Activated CD8-positive, alpha-beta memory T cell treated with anti-CD3 and anti-CD28 coated beads, Interleukin-2, amount 10 ng/mL, durations not matched to agents 7 days and 5 days (primary cell): ENCODE results near the gene SMIM14. TPM values are rescaled to one million over a fixed set of nuclear protein-coding genes. Genes with fewer than 3 reads are reported as not detected.
"Not testable (repeated sequence)": the region's sequence is repeated elsewhere in the genome, so short reads cannot be mapped to it uniquely, and the experiment has no call there.

ENCODE experiments used
- ATAC-seq: fragments of 150-1000 bp; cut with Tn5 transposase; one replicate; pipeline ENCODE4 v1.10.0; 2021; ENCODE audit warnings: moderate library complexity
- CTCF ChIA-PET: fragments of 350-600 bp; sonication (Branson Sonifier 250); formaldehyde crosslinking; loops from one replicate; lab custom pipeline; 2021; ENCODE audit warnings: antibody characterized with exemption; lab: Charles Lee
- DNase-seq: peaks from one replicate; pipeline ENCODE4 v3.0.0-alpha.2; 2020
- H3K27ac Mint-ChIP-seq: one replicate; pipeline ENCODE4 v1.8.0; 2021; ENCODE audit warnings: mild to moderate bottlenecking, mixed read lengths
- H3K27me3 Mint-ChIP-seq: one replicate; pipeline ENCODE4 v1.8.0; 2021; ENCODE audit warnings: mixed read lengths
- H3K36me3 Mint-ChIP-seq: one replicate; pipeline ENCODE4 v1.8.0; 2021; ENCODE audit warnings: mild to moderate bottlenecking, mixed read lengths
- H3K4me1 Mint-ChIP-seq: one replicate; pipeline ENCODE4 v1.8.0; 2021; ENCODE audit warnings: mixed read lengths
- H3K4me3 Mint-ChIP-seq: one replicate; pipeline ENCODE4 v1.8.0; 2021; ENCODE audit warnings: mild to moderate bottlenecking, moderate library complexity, mixed read lengths
- H3K9me3 Mint-ChIP-seq: one replicate; pipeline ENCODE4 v1.8.0; 2022; ENCODE audit warnings: low read depth, mixed read lengths
- total RNA-seq, 2 experiments: library from RNA; stranded (reverse); gene quantifications; one replicate each; pipeline ENCODE4 v1.2.3, GENCODE V29; 2021

Gene SMIM14
- total RNA-seq, 2 experiments from 2014 or later: 1.8 to 3.3 TPM

DNA sequence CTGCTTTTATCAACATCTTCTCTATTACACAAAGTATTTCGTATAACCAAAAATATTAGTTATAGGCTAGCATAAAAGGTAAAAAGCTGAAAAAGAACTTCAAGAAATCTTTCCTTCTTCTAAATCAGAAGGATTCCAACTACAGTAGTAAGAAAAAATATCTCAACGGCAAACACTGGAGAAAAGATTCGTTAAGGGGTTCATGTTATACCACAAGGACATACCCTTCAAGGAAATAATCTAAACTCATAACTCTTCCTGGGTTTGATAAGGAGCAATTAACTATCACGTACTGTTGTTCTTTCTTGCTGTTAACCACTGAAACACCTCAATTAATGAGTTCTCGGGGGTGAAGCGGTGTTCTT, 1.5 kb downstream of the SMIM14 start:
- CTCF ChIA-PET: interaction anchor here (1.0 to 4.4 kb wide), 6 partner anchors 8 to 168 kb away, joined by 3 to 24 read pairs (median 4); no protein-coding TSS in a partner anchor
- DNase-seq (no peak), ATAC-seq (no peak)
- Mint-ChIP-seq H3K36me3 (no peaks in the 10 kb centered on the region), H3K27me3 (peaks cover 24% of the 10 kb centered on the region), H3K4me1 (peaks cover 25% of the 10 kb centered on the region), H3K4me3 (peak overlapping the region; percentile 83), H3K9me3 (no peaks in the 10 kb centered on the region), H3K27ac (peak overlapping the region; percentile 69)

GRCh38 chr4:39636531-39637184, 2.0 kb downstream of the SMIM14 start:
- ATAC-seq (no peak), DNase-seq (peak; percentile 57)
- no peaks in the 10 kb centered on the region for H3K9me3 Mint-ChIP-seq
- H3K27me3 Mint-ChIP-seq: peaks cover 24% of the 10 kb centered on the region
- H3K4me3 Mint-ChIP-seq: no peak overlapping the region
- no peak overlapping the region for H3K27ac Mint-ChIP-seq
- CTCF ChIA-PET: interaction anchor here (1.1 to 4.4 kb wide), 3 partner anchors 9 to 167 kb away, joined by 3 to 24 read pairs (median 3); no protein-coding TSS in a partner anchor
- no peaks in the 10 kb centered on the region for H3K36me3 Mint-ChIP-seq
- peaks cover 25% of the 10 kb centered on the region for H3K4me1 Mint-ChIP-seq

GRCh38 chr4:39635023-39635422, 3.6 kb downstream of the SMIM14 start:
- CTCF ChIA-PET: no interaction called here
- Mint-ChIP-seq H3K4me3 (no peak overlapping the region), H3K27ac (no peak overlapping the region), H3K27me3 (peaks cover 24% of the 10 kb centered on the region), H3K4me1 (peaks cover 22% of the 10 kb centered on the region), H3K36me3 (no peaks in the 10 kb centered on the region), H3K9me3 (no peaks in the 10 kb centered on the region)
- ATAC-seq: no peak
- DNase-seq: no peak

GRCh38 chr4:39631700-39632079, 7.0 kb downstream of the SMIM14 start:
- CTCF ChIA-PET: no interaction called here
- no peak overlapping the region for H3K4me3 Mint-ChIP-seq
- ATAC-seq: no peak
- peaks cover 18% of the 10 kb centered on the region for H3K27me3 Mint-ChIP-seq
- H3K4me1 Mint-ChIP-seq: peaks cover 3% of the 10 kb centered on the region
- DNase-seq: no peak
- H3K27ac Mint-ChIP-seq: no peak overlapping the region
- H3K9me3 Mint-ChIP-seq: no peaks in the 10 kb centered on the region
- H3K36me3 Mint-ChIP-seq: no peaks in the 10 kb centered on the region

DNA sequence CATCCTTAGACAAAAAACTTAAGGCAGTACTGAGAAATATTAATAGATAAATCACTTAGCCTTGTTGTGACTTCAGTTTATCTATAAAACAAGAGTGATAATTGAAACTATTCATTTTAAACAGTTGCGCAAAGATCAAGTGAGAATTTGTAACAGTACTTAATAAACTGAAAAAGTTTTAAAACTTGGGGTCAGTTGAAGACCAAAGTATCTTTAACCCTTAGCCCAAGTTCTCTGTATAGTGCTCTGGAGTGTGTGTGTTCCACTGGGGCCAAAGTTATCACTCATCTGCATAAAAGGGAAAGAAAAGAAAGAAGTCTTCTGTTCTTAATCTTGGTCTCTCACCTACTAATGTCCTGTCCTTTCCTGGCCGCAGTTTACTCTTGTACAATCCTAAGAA, 11.3 kb downstream of the SMIM14 start:
- H3K4me3 Mint-ChIP-seq: no peak overlapping the region
- ATAC-seq: no peak
- no peaks in the 10 kb centered on the region for H3K36me3 Mint-ChIP-seq
- no peaks in the 10 kb centered on the region for H3K9me3 Mint-ChIP-seq
- no peak overlapping the region for H3K27ac Mint-ChIP-seq
- CTCF ChIA-PET: no interaction called here
- DNase-seq: no peak
- H3K4me1 Mint-ChIP-seq: peaks cover 5% of the 10 kb centered on the region
- H3K27me3 Mint-ChIP-seq: no peaks in the 10 kb centered on the region

GRCh38 chr4:39626913-39627312, 11.8 kb downstream of the SMIM14 start:
- Mint-ChIP-seq H3K9me3 (no peaks in the 10 kb centered on the region), H3K4me3 (no peak overlapping the region), H3K4me1 (peaks cover 5% of the 10 kb centered on the region), H3K27ac (no peak overlapping the region), H3K36me3 (no peaks in the 10 kb centered on the region), H3K27me3 (no peaks in the 10 kb centered on the region)
- CTCF ChIA-PET: no interaction called here
- DNase-seq (no peak), ATAC-seq (no peak)

- CTCF ChIA-PET: no interaction called here
- Mint-ChIP-seq H3K4me3 (no peak overlapping the region), H3K27ac (no peak overlapping the region), H3K9me3 (no peaks in the 10 kb centered on the region), H3K4me1 (peaks cover 5% of the 10 kb centered on the region), H3K36me3 (no peaks in the 10 kb centered on the region), H3K27me3 (no peaks in the 10 kb centered on the region)
- DNase-seq (no peak), ATAC-seq (no peak)
These were observed 12.4 kb downstream of the SMIM14 start for GRCh38 chr4:39626261-39626660.

GRCh38 chr4:39621582-39621981, 17.1 kb downstream of the SMIM14 start:
- H3K4me1 Mint-ChIP-seq: peaks cover 5% of the 10 kb centered on the region
- H3K4me3 Mint-ChIP-seq: no peak overlapping the region
- CTCF ChIA-PET: interaction anchor here (0.7 kb wide), 1 partner anchor 409 kb away, joined by 3 read pairs; no protein-coding TSS in a partner anchor
- ATAC-seq: no peak
- no peak for DNase-seq
- no peak overlapping the region for H3K27ac Mint-ChIP-seq
- no peaks in the 10 kb centered on the region for H3K27me3 Mint-ChIP-seq
- H3K9me3 Mint-ChIP-seq: no peaks in the 10 kb centered on the region
- no peaks in the 10 kb centered on the region for H3K36me3 Mint-ChIP-seq

- DNase-seq (no peak), ATAC-seq (no peak)
- CTCF ChIA-PET: interaction anchor here (0.7 kb wide), 1 partner anchor 408 kb away, joined by 3 read pairs; no protein-coding TSS in a partner anchor
- H3K4me1 Mint-ChIP-seq: peaks cover 5% of the 10 kb centered on the region
- H3K27ac Mint-ChIP-seq: no peak overlapping the region
- no peaks in the 10 kb centered on the region for H3K27me3 Mint-ChIP-seq
- no peaks in the 10 kb centered on the region for H3K9me3 Mint-ChIP-seq
- H3K4me3 Mint-ChIP-seq: no peak overlapping the region
- no peaks in the 10 kb centered on the region for H3K36me3 Mint-ChIP-seq
These were observed 17.9 kb downstream of the SMIM14 start for GRCh38 chr4:39620551-39621313.

DNA sequence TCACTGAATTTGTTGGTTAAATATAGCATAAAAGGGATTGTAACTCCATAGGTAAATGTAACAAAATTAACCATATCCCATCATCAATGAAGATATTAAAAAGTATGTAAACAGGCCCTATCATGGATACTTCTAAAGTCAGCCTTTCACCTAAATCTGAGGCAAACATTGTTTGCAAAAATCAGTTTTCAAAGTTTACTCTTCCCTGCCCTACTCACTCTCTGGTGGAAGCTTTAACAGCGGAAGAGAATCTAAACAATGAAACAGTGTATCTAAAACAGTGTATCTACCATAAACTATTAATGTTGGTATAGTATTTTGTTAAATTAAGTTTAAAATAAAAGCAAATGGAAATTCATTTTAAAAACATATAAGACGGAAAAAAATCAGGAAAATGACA, 21.1 kb downstream of the SMIM14 start:
- H3K9me3 Mint-ChIP-seq: no peaks in the 10 kb centered on the region
- no peak for ATAC-seq
- CTCF ChIA-PET: no interaction called here
- H3K27ac Mint-ChIP-seq: no peak overlapping the region
- no peaks in the 10 kb centered on the region for H3K27me3 Mint-ChIP-seq
- no peak for DNase-seq
- H3K4me3 Mint-ChIP-seq: no peak overlapping the region
- no peaks in the 10 kb centered on the region for H3K36me3 Mint-ChIP-seq
- peaks cover 5% of the 10 kb centered on the region for H3K4me1 Mint-ChIP-seq

DNA sequence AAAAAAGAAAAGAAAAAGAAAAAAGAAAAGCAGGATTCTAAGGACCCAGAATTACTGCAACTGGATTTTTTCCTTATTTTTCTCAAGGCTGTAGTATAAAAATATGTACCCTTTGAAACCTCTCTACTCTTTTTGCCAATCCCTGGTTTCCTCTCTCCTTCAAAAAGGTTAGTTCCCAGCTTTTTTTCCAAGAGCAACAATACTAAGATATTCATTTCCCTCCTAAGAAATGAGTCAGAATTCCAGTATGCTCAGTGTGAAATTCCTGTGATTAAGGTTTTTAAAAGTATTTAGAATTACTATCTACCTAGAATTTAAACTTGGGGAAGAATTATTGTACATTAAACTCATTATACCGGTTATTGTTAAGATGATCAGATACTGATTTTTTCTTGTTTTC, 22.0 kb downstream of the SMIM14 start:
- ATAC-seq (no peak), DNase-seq (no peak)
- Mint-ChIP-seq H3K36me3 (no peaks in the 10 kb centered on the region), H3K27me3 (no peaks in the 10 kb centered on the region), H3K4me1 (peaks cover 5% of the 10 kb centered on the region), H3K4me3 (no peak overlapping the region), H3K9me3 (no peaks in the 10 kb centered on the region), H3K27ac (no peak overlapping the region)
- CTCF ChIA-PET: no interaction called here

- not testable (repeated sequence) for H3K27me3 Mint-ChIP-seq, H3K4me1 Mint-ChIP-seq, H3K4me3 Mint-ChIP-seq, H3K9me3 Mint-ChIP-seq, ATAC-seq, H3K36me3 Mint-ChIP-seq, H3K27ac Mint-ChIP-seq, DNase-seq
- CTCF ChIA-PET: interaction anchor here (0.6 to 1.0 kb wide), 2 partner anchors 17 to 57 kb away, joined by 3 to 6 read pairs; no protein-coding TSS in a partner anchor
These were observed 22.6 kb downstream of the SMIM14 start for GRCh38 chr4:39616112-39616511.

- H3K9me3 Mint-ChIP-seq: no peaks in the 10 kb centered on the region
- peaks cover 6% of the 10 kb centered on the region for H3K4me1 Mint-ChIP-seq
- no peaks in the 10 kb centered on the region for H3K27me3 Mint-ChIP-seq
- H3K4me3 Mint-ChIP-seq: no peak overlapping the region
- no peak for ATAC-seq
- no peak overlapping the region for H3K27ac Mint-ChIP-seq
- DNase-seq: no peak
- H3K36me3 Mint-ChIP-seq: no peaks in the 10 kb centered on the region
- CTCF ChIA-PET: no interaction called here
These were observed 24.0 kb downstream of the SMIM14 start for GRCh38 chr4:39614487-39615162.
